ENCODE measurements around the gene PAXX. TPM values are rescaled to one million over a fixed set of nuclear protein-coding genes. Genes with fewer than 3 reads are reported as not detected.

The PAXX gene
- polyA plus RNA-seq, 1 donor from 2014 or later, result 276 TPM

DNA sequence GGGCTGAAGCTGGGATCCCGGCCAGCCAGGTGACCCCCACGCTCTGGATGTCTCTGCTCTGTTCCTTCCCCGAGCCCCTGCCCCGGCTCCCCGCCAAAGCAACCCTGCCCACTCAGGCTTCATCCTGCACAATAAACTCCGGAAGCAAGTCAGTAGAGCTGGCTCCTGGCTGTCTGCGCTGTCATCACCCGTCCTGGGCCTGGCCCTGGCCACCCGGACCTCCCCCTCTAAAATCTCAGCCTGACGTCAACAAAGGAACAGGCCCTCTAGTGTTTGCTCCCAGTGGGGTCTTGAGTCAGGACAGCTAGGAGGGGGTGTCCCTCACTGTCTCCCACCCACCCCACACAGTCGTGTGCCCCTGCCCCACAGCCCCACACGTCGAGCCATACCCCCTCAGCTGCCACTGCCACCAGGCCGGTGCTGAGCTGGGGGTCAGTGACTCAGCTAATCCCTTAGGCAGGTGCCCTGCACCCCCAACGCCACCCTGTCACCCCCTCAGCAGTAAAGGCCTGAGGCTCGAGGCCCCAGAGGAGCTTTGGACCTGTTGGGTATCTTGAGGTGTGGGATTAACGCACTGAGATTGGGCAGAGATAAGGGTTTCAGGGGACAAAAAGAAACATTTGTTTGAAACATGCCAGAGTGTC is 10.5 kb upstream of the PAXX start:
- Histone ChIP-seq H3K9me3 (ENCODE audit: low read length) (no peaks in the 10 kb centered on the region), H3K4me2 (ENCODE audit: low read length) (no peak overlapping the region), H3K9ac (ENCODE audit: low read length) (no peak overlapping the region), H3K36me3 (ENCODE audit: insufficient read depth, low read length) (no peaks in the 10 kb centered on the region), H4K20me1 (ENCODE audit: insufficient read depth) (no peaks in the 10 kb centered on the region), H3F3A (ENCODE audit: insufficient read depth, low read length, poor library complexity, severe bottlenecking) (no peaks in the 10 kb centered on the region), H3K27me3 (ENCODE audit: insufficient read depth, low read depth, low read length) (peaks cover 43% of the 10 kb centered on the region), H3K27ac (ENCODE audit: low read length) (no peak overlapping the region), H3K79me2 (replicated peaks; ENCODE audit: insufficient read depth, low read length) (no peaks in the 10 kb centered on the region), H2AFZ (ENCODE audit: low read depth, low read length) (no peak overlapping the region), H3K9me2 (ENCODE audit: insufficient read depth, low read length) (no peaks in the 10 kb centered on the region), H3K4me3 (ENCODE audit: low read length) (no peak overlapping the region)
- TF ChIP-seq EP300 (conservative IDR thresholded peaks at IDR 0.05; ENCODE audit: poor library complexity, severe bottlenecking), result no peak
- TF ChIP-seq SMC3 (conservative IDR thresholded peaks at IDR 0.05; ENCODE audit: poor library complexity), result no peak

- Histone ChIP-seq H3K9me2 (ENCODE audit: insufficient read depth, low read length) (no peaks in the 10 kb centered on the region), H3K27me3 (ENCODE audit: insufficient read depth, low read depth, low read length) (peaks cover 40% of the 10 kb centered on the region), H4K20me1 (ENCODE audit: insufficient read depth) (no peaks in the 10 kb centered on the region), H3K9me3 (ENCODE audit: low read length) (no peaks in the 10 kb centered on the region), H3K9ac (ENCODE audit: low read length) (no peak within 1 kb of the TSS), H3K4me3 (ENCODE audit: low read length) (no peak within 1 kb of the TSS), H3K27ac (ENCODE audit: low read length) (no peak within 1 kb of the TSS), H3K4me2 (ENCODE audit: low read length) (no peak within 1 kb of the TSS), H3K36me3 (ENCODE audit: insufficient read depth, low read length) (no peaks in the 10 kb centered on the region), H3K79me2 (replicated peaks; ENCODE audit: insufficient read depth, low read length) (no peaks in the 10 kb centered on the region), H2AFZ (ENCODE audit: low read depth, low read length) (no peak within 1 kb of the TSS), H3F3A (ENCODE audit: insufficient read depth, low read length, poor library complexity, severe bottlenecking) (no peaks in the 10 kb centered on the region)
- TF ChIP-seq REST (IDR thresholded peaks at IDR 0.05; ENCODE audit: borderline replicate concordance), result no peak
- TF ChIP-seq RAD21 (conservative IDR thresholded peaks at IDR 0.05), result no peak
- no peak for TF ChIP-seq TAF1 (IDR thresholded peaks at IDR 0.05; ENCODE audit: low read depth)
- TF ChIP-seq EZH2 (IDR thresholded peaks at IDR 0.05; ENCODE audit: borderline replicate concordance, insufficient read depth, low read length, poor library complexity, severe bottlenecking), result no peak
- TF ChIP-seq POLR2AphosphoS5 (IDR thresholded peaks at IDR 0.05), result no peak
- TF ChIP-seq CTCF (IDR thresholded peaks at IDR 0.05; ENCODE audit: poor library complexity, severe bottlenecking), result no peak
- no peak for TF ChIP-seq SMC3 (conservative IDR thresholded peaks at IDR 0.05; ENCODE audit: poor library complexity)
- no peak for TF ChIP-seq EP300 (conservative IDR thresholded peaks at IDR 0.05; ENCODE audit: poor library complexity, severe bottlenecking)
- no peak for TF ChIP-seq MXI1 (conservative IDR thresholded peaks at IDR 0.05; ENCODE audit: poor library complexity, severe bottlenecking)
Observed at GRCh38 chr9:136982232-136983051, 9.8 kb upstream of the PAXX start, which contains the start of gene LCNL1. Gene LCNL1 (plus strand): TSS chr9:136982993. CDS start chr9:136983587, 594 bp downstream.

All from neural cell (in vitro differentiated cells).